WTC11 (cell line): ENCODE data around the gene B4GALT4. TPM values are rescaled to one million over a fixed set of nuclear protein-coding genes. Genes with fewer than 3 reads are reported as not detected.

Experiments used
- ATAC-seq: fragments of 200-7000 bp; cut with Tn5 transposase; 2 replicates; pipeline ENCODE4 v1.10.0; 2021; ENCODE audit warnings: mild to moderate bottlenecking, moderate library complexity
- CTCF ChIA-PET: fragments of 300-600 bp; sonication (Branson Sonifier 250); formaldehyde crosslinking; loops from one replicate; lab custom pipeline; 2021; ENCODE audit warnings: antibody characterized with exemption; lab: Charles Lee
- POLR2A ChIA-PET: fragments of 350-600 bp; sonication (Branson Sonifier 250); formaldehyde crosslinking; loops from one replicate; lab custom pipeline; 2021; ENCODE audit warnings: antibody characterized with exemption; lab: Charles Lee
- DNase-seq: peaks from one replicate; pipeline ENCODE4 v3.0.0; 2021; ENCODE audit warnings: low spot score
- H3K27ac Mint-ChIP-seq: 2 replicates; pipeline ENCODE4 v1.8.0; 2021; ENCODE audit warnings: mixed read lengths
- H3K27me3 Mint-ChIP-seq: 2 replicates; pipeline ENCODE4 v1.8.0; 2021; ENCODE audit warnings: low read depth, mild to moderate bottlenecking, moderate library complexity, mixed read lengths
- H3K36me3 Mint-ChIP-seq: 2 replicates; pipeline ENCODE4 v1.8.0; 2021; ENCODE audit warnings: mixed read lengths
- H3K4me1 Mint-ChIP-seq: 2 replicates; pipeline ENCODE4 v1.8.0; 2022; ENCODE audit warnings: mixed read lengths
- H3K4me3 Mint-ChIP-seq: 2 replicates; pipeline ENCODE4 v1.8.0; 2021; ENCODE audit warnings: mild to moderate bottlenecking, moderate library complexity, mixed read lengths
- H3K9me3 Mint-ChIP-seq: 2 replicates; pipeline ENCODE4 v1.8.0; 2021; ENCODE audit warnings: mixed read lengths
- CREM ChIP-seq: sonication (generic); formaldehyde crosslinking; IDR thresholded peaks from 2 replicates; pipeline ENCODE4 v1.8.1; 2022; ENCODE audit warnings: mild to moderate bottlenecking, missing genetic modification reagents, moderate library complexity
- HMGA2 ChIP-seq: fragments of 250-450 bp; sonication (Bioruptor Pico); IDR thresholded peaks from 2 replicates; pipeline ENCODE4 v1.4.0; 2021; ENCODE audit warnings: mild to moderate bottlenecking, moderate library complexity
- IRF2 ChIP-seq: sonication (generic); formaldehyde crosslinking; IDR thresholded peaks from 2 replicates; pipeline ENCODE4 v1.8.0; 2022; ENCODE audit warnings: low read depth, missing genetic modification reagents, borderline replicate concordance
- JAZF1 ChIP-seq: fragments of 250-450 bp; sonication (Bioruptor Pico); IDR thresholded peaks from 2 replicates; pipeline ENCODE4 v1.9.0; 2021; ENCODE audit warnings: moderate library complexity, mild to moderate bottlenecking, inconsistent platforms
- MYBL2 ChIP-seq: sonication (generic); formaldehyde crosslinking; IDR thresholded peaks from 2 replicates; pipeline ENCODE4 v1.8.1; 2023; ENCODE audit warnings: mild to moderate bottlenecking, moderate library complexity, missing genetic modification reagents
- NFATC4 ChIP-seq: fragments of 250-450 bp; sonication (Bioruptor Pico); IDR thresholded peaks from 2 replicates; pipeline ENCODE4 v1.9.0; 2021; ENCODE audit warnings: mild to moderate bottlenecking
- OVOL2 ChIP-seq: fragments of 250-450 bp; sonication (Bioruptor Pico); IDR thresholded peaks from 2 replicates; pipeline ENCODE4 v1.9.0; 2021; ENCODE audit warnings: mild to moderate bottlenecking, borderline replicate concordance
- PRRX2 ChIP-seq: fragments of 250-450 bp; sonication (Bioruptor Pico); IDR thresholded peaks from 2 replicates; pipeline ENCODE4 v1.8.0; 2021; ENCODE audit warnings: mild to moderate bottlenecking
- SOX15 ChIP-seq: fragments of 250-450 bp; sonication (Bioruptor Pico); IDR thresholded peaks from 2 replicates; pipeline ENCODE4 v1.9.0; 2021; ENCODE audit warnings: mild to moderate bottlenecking
- ZNF263 ChIP-seq: sonication (generic); formaldehyde crosslinking; IDR thresholded peaks from 2 replicates; pipeline ENCODE4 v1.8.1; 2022; ENCODE audit warnings: low read depth, mild to moderate bottlenecking, moderate library complexity, missing genetic modification reagents
- total RNA-seq: library from RNA; stranded (reverse); gene quantifications from 3 replicates; pipeline ENCODE4 v1.2.3, GENCODE V29; 2021
- TF ChIP-seq, protein P1 (sequence below): sonication (generic); formaldehyde crosslinking; IDR thresholded peaks from 2 replicates; pipeline ENCODE4 v1.8.1; 2023; ENCODE audit warnings: mild to moderate bottlenecking, missing genetic modification reagents
- TF ChIP-seq, protein P2 (sequence below): fragments of 250-450 bp; sonication (Bioruptor Pico); IDR thresholded peaks from 2 replicates; pipeline ENCODE4 v1.9.0; 2021; ENCODE audit warnings: mild to moderate bottlenecking, borderline replicate concordance
- TF ChIP-seq, protein P3 (sequence below): fragments of 250-450 bp; sonication (Bioruptor Pico); IDR thresholded peaks from 2 replicates; pipeline ENCODE4 v2.1.2; 2022; ENCODE audit warnings: mild to moderate bottlenecking, moderate library complexity
- TF ChIP-seq, protein P4 (sequence below): sonication (generic); formaldehyde crosslinking; IDR thresholded peaks from 2 replicates; pipeline ENCODE4 v1.8.1; 2023; ENCODE audit warnings: mild to moderate bottlenecking, missing genetic modification reagents, moderate library complexity
- TF ChIP-seq, protein P5 (sequence below): sonication (generic); formaldehyde crosslinking; IDR thresholded peaks from 2 replicates; pipeline ENCODE4 v1.8.1; 2022; ENCODE audit warnings: low read depth, missing genetic modification reagents, borderline replicate concordance
- TF ChIP-seq, protein P6 (sequence below): sonication (generic); formaldehyde crosslinking; IDR thresholded peaks from 2 replicates; pipeline ENCODE4 v1.8.0; 2023; ENCODE audit warnings: missing genetic modification reagents
- TF ChIP-seq, protein P7 (sequence below): sonication (generic); formaldehyde crosslinking; IDR thresholded peaks from 2 replicates; pipeline ENCODE4 v1.8.1; 2022; ENCODE audit warnings: low read depth, mild to moderate bottlenecking, moderate library complexity, missing genetic modification reagents, borderline replicate concordance
- TF ChIP-seq, protein P8 (sequence below): sonication (generic); formaldehyde crosslinking; IDR thresholded peaks from 2 replicates; pipeline ENCODE4 v1.8.1; 2023; ENCODE audit warnings: mild to moderate bottlenecking, missing genetic modification reagents, moderate library complexity

B4GALT4 gene
- total RNA-seq, 1 experiment from 2014 or later: 37.7 TPM

DNA sequence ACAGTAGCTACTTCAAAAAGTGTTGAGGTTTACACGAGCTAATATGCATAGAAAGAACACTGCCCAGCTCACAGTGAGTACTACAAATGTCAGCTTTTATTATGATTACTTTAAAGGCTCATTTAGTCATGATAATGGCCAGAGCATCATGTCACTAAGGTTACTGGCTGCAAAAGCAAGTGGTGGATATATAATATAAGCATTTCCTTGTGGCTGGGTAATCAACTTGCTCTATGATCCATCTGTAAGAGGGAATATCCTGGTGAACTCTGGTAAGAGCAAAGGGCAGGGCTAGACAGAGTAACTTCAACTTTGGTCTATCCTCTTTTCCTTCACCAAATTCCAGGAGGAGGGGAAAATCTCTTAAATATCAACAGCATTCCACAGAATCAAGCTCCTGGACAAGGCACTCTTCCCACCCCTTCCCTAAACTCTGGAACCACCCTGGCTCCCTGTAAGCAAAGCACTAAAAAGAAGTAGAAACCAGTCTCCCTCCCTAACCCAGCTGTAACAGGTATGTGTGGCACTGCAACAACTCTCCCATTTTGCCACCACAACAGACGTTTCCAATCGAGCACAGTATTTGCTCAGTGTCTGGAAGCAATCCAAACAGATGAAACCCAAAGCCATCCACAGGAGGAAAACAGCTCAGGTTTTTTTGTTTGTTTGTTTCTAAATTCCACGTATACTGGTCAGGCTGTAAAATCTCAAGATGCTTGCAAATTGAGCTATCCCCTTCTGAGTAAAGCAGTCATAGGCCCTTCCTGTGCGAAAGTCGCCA, 13.4 kb downstream of the B4GALT4 start (continued):
- TF ChIP-seq IRF2 (CRISPR knock-in tag): no peak
- TF ChIP-seq ZNF263 (CRISPR knock-in tag): no peak
- no peak for TF ChIP-seq JAZF1

DNA sequence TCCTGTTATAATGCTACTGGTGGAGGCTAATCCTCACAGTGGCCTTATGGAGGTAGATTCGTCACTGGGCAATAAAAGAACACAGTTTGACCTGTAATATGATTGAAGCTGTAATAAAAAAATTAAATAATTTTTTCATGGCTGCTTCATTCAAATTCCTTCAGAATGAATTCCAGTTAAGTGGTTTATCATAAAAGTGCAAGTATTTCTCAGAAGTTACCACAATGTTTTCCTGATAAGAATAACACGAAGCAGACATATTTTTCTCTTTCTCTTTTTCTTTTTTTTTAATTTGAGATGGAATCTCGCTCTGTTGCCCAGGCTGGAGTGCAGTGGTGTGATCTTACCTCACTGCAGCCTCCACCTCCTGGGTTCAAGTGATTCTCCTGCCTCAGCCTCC, 15.6 kb downstream of the B4GALT4 start:
- no peak overlapping the region for H3K27ac Mint-ChIP-seq
- no peaks in the 10 kb centered on the region for H3K4me1 Mint-ChIP-seq
- TF ChIP-seq, protein P1, sequence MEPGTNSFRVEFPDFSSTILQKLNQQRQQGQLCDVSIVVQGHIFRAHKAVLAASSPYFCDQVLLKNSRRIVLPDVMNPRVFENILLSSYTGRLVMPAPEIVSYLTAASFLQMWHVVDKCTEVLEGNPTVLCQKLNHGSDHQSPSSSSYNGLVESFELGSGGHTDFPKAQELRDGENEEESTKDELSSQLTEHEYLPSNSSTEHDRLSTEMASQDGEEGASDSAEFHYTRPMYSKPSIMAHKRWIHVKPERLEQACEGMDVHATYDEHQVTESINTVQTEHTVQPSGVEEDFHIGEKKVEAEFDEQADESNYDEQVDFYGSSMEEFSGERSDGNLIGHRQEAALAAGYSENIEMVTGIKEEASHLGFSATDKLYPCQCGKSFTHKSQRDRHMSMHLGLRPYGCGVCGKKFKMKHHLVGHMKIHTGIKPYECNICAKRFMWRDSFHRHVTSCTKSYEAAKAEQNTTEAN (CRISPR knock-in tag): no peak
- TF ChIP-seq, protein P2, sequence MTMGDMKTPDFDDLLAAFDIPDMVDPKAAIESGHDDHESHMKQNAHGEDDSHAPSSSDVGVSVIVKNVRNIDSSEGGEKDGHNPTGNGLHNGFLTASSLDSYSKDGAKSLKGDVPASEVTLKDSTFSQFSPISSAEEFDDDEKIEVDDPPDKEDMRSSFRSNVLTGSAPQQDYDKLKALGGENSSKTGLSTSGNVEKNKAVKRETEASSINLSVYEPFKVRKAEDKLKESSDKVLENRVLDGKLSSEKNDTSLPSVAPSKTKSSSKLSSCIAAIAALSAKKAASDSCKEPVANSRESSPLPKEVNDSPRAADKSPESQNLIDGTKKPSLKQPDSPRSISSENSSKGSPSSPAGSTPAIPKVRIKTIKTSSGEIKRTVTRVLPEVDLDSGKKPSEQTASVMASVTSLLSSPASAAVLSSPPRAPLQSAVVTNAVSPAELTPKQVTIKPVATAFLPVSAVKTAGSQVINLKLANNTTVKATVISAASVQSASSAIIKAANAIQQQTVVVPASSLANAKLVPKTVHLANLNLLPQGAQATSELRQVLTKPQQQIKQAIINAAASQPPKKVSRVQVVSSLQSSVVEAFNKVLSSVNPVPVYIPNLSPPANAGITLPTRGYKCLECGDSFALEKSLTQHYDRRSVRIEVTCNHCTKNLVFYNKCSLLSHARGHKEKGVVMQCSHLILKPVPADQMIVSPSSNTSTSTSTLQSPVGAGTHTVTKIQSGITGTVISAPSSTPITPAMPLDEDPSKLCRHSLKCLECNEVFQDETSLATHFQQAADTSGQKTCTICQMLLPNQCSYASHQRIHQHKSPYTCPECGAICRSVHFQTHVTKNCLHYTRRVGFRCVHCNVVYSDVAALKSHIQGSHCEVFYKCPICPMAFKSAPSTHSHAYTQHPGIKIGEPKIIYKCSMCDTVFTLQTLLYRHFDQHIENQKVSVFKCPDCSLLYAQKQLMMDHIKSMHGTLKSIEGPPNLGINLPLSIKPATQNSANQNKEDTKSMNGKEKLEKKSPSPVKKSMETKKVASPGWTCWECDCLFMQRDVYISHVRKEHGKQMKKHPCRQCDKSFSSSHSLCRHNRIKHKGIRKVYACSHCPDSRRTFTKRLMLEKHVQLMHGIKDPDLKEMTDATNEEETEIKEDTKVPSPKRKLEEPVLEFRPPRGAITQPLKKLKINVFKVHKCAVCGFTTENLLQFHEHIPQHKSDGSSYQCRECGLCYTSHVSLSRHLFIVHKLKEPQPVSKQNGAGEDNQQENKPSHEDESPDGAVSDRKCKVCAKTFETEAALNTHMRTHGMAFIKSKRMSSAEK (CRISPR knock-in tag): no peak
- TF ChIP-seq, protein P3, sequence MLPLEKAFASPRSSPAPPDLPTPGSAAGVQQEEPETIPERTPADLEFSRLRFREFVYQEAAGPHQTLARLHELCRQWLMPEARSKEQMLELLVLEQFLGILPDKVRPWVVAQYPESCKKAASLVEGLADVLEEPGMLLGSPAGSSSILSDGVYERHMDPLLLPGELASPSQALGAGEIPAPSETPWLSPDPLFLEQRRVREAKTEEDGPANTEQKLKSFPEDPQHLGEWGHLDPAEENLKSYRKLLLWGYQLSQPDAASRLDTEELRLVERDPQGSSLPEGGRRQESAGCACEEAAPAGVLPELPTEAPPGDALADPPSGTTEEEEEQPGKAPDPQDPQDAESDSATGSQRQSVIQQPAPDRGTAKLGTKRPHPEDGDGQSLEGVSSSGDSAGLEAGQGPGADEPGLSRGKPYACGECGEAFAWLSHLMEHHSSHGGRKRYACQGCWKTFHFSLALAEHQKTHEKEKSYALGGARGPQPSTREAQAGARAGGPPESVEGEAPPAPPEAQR: no peak
- TF ChIP-seq, protein P4, sequence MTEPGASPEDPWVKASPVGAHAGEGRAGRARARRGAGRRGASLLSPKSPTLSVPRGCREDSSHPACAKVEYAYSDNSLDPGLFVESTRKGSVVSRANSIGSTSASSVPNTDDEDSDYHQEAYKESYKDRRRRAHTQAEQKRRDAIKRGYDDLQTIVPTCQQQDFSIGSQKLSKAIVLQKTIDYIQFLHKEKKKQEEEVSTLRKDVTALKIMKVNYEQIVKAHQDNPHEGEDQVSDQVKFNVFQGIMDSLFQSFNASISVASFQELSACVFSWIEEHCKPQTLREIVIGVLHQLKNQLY (CRISPR knock-in tag): no peak
- TF ChIP-seq HMGA2 (CRISPR knock-in tag) (no peak), OVOL2 (no peak), NFATC4 (no peak), MYBL2 (CRISPR knock-in tag) (no peak), CREM (CRISPR knock-in tag) (no peak), PRRX2 (CRISPR knock-in tag) (no peak), SOX15 (no peak)
- TF ChIP-seq, protein P5, sequence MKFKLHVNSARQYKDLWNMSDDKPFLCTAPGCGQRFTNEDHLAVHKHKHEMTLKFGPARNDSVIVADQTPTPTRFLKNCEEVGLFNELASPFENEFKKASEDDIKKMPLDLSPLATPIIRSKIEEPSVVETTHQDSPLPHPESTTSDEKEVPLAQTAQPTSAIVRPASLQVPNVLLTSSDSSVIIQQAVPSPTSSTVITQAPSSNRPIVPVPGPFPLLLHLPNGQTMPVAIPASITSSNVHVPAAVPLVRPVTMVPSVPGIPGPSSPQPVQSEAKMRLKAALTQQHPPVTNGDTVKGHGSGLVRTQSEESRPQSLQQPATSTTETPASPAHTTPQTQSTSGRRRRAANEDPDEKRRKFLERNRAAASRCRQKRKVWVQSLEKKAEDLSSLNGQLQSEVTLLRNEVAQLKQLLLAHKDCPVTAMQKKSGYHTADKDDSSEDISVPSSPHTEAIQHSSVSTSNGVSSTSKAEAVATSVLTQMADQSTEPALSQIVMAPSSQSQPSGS (CRISPR knock-in tag): no peak
- TF ChIP-seq, protein P6, sequence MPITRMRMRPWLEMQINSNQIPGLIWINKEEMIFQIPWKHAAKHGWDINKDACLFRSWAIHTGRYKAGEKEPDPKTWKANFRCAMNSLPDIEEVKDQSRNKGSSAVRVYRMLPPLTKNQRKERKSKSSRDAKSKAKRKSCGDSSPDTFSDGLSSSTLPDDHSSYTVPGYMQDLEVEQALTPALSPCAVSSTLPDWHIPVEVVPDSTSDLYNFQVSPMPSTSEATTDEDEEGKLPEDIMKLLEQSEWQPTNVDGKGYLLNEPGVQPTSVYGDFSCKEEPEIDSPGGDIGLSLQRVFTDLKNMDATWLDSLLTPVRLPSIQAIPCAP: no peak
- TF ChIP-seq, protein P7, sequence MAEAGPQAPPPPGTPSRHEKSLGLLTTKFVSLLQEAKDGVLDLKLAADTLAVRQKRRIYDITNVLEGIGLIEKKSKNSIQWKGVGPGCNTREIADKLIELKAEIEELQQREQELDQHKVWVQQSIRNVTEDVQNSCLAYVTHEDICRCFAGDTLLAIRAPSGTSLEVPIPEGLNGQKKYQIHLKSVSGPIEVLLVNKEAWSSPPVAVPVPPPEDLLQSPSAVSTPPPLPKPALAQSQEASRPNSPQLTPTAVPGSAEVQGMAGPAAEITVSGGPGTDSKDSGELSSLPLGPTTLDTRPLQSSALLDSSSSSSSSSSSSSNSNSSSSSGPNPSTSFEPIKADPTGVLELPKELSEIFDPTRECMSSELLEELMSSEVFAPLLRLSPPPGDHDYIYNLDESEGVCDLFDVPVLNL (CRISPR knock-in tag): no peak
- TF ChIP-seq, protein P8, sequence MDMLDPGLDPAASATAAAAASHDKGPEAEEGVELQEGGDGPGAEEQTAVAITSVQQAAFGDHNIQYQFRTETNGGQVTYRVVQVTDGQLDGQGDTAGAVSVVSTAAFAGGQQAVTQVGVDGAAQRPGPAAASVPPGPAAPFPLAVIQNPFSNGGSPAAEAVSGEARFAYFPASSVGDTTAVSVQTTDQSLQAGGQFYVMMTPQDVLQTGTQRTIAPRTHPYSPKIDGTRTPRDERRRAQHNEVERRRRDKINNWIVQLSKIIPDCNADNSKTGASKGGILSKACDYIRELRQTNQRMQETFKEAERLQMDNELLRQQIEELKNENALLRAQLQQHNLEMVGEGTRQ: no peak
- H3K27me3 Mint-ChIP-seq: no peaks in the 10 kb centered on the region
- H3K4me3 Mint-ChIP-seq: no peak overlapping the region
- ChIA-PET POLR2A (no interaction called here), CTCF (interaction anchor here (0.7 kb wide), 1 partner anchor 16 kb away, joined by 3 read pairs; the partner anchor contains the start of gene B4GALT4)
- H3K9me3 Mint-ChIP-seq: no peaks in the 10 kb centered on the region
- ATAC-seq: no peak
- DNase-seq: no peak
- peaks cover 68% of the 10 kb centered on the region for H3K36me3 Mint-ChIP-seq
